ENCODE data around the gene CCDC187.
"Not testable (repeated sequence)": the region's sequence is repeated elsewhere in the genome, so short reads cannot be mapped to it uniquely, and the experiment has no call there.

The CCDC187 gene

DNA sequence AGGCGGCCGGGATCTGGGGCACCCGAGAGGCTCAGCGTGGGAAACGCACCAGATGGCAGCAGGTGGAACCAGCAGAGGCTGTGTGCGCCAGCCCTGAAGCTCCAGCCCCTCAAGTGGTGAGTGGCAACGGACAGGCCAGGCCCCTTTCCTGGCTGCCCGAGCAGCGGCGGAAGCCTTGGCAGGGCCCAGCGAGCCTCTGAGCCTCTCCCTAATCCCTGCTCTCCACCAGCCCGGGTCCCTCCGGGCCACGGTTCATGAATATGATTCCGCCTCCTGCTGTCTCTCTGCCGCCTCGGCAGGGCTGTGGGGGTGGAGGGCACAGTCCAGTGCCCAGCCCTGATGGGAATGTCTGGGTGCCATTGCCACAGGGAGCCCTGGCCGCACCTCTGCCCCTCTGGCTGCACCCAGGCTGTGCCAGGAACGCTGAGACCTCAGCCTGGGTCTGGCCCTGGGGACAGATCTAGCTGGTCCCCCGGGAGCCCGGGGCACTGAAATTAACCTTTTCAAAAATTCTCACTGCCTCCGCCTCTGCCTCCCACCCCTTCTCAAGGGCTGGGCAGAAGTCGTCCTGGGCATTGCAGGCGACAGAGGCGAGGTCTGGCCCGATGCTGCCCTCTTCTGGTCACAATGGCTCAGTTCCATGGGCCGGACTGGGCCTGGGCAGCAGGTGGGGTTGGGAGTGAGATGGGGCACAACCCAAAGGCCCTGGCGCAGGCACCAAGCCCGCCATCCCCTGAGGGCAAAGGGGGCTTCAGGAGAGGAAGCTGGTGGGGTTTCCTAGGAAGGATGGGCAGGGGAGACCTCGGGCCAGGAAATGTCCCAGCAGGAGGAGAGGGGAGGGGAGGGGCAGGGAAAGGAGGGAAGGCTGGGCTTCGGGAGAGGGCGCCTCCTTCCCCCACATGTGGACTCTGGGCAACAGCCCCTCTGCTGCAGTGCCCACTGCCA is 20.3 kb downstream of the CCDC187 start:
- peak; percentile 48 to 59 (median 55) for DNase-seq

DNA sequence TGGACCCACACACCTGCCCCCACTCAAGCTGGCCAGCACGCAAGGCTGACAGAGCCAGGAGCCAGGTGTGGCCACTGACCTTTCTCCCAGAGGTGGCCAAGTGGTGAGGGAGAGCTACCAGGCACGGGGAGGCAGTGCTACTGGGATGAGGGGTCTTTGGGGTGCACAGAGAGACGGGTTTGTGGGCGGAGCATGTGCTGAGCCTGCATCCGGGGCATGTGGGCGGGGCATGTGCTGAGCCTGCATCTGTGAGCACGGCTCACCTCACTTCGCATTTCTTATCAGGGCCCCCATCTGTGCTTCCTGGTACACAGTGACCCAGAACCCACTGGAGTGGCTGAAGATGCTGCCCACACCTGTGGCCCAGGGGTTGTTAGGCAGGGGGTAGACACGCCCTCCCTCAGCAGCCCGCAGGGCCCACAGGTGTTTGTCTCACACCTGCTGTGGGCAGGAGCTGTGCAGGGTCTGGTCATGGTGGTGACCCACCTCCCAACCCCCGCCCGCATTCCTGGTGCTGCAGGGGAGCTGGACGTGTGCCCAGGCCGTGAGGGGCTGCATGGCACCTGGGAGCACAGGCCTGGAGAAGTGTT is 21.5 kb downstream of the CCDC187 start:
- DNase-seq: no peak

DNA sequence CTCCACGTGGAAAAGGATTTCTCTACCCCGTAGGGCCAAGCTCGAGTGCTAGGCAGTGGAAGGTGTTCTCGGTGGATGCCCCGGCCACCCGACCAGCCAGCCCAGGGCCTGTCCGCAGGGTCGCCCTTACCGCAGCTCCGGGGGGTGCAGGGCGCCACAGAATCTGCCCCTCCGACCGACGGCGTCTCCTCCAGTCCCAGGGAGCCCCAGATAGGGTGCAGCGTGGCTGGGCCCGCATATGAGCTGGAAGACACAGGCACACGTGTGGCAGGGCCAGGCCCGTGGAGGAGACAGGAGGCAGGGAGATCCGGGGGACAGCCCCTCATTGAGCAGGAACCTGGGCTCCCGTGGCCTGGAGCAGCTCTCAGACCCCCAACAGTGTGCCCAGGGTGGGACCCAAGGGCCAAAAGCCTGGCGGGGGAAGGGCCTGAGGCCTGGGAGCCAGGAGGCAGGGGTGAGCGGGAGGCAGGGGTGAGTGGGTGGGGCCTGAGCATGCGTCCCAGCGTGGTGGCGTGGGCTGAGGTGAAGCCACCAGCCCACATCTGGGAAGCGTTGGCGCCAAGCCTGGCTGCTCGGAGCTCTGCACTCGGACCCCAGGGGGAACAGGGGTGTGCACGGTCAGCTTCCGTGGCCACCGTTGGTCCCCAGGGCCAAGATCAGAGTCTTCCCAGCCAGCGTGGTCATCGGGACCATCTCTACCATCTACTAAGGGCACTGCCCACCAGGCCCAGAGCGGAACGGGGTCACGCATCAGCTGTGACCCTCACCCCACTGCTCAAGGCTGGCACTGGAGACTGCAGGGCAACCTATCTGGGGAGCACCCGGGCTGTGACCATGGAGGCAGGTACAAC is 22.2 kb downstream of the CCDC187 start:
- DNase-seq: no peak

DNA sequence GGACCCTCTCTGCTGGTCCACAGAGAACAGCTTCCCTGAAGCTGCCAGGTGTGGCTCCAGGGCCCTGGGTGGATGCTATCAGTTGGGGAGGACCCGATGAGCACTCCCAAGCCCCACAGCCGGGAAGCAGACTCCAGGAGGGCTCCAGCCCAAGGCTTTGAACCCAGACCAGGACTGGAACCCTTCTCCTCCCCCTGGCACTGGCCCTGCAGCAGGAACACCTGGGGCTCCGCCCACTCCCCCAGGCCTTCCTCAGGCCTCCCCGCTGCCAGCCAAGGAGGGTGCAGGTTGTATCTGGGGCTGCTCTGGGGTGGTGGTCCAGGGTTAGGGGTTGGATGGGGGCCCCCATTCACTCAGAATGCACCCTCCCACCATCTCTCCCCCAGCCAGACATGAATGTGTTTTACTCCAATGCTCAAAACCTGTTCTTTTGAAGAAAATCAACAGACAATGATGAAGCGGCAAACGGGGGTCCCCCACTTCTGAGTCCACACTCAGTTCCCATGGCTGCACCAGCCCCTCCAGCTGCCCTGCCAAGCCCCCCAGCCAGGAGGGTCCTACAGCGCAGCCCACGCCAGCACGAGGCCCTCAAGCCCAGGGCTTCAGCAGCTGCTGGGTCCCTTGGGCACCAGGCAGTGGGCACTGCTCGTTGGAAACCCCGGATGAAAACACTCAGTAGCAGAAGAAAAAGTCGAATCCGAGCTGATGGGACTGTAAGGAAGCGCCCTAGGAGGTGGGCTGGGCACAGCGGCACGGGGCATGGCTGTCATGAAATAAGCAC is 23.2 kb downstream of the CCDC187 start:
- no peak for DNase-seq

DNA sequence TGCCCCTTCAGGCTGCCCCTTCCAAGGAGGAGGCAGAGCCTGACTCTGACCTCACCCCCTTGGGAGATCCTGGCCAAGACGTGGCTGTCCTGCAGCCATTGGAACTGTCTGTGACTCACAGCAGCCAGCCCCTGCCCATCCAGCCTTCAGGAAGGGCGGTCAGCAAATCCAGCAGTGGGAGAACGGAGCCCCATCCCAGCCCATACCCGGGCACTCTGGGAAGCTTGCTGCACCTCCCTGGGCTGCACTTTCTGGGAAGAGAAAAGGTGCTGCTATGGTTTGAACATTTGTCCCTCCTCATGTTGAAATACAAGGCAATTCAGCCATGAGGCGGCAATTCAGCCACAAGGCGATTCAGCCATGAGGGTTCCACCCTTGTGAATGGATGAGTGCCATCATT is 24.4 kb downstream of the CCDC187 start:
- no peak for DNase-seq

DNA sequence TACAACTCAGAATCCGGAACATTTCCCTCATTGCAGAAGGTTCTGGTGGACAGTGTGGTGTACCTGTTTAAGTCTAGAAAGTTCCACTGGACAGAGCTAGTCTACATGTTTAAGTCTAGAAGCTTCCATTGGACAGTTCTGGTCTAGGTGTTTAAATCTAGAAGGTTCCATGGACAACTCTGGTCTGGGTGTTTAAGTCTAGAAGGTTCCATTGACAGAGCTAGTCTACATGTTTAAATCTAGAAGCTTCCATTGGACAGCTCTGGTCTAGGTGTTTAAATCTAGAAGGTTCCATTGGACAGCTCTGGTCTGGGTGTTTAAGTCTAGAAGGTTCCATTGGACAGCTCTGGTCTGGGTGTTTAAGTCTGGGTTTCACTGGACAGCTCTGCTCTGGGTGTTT is 25.0 kb downstream of the CCDC187 start:
- DNase-seq: no peak

DNA sequence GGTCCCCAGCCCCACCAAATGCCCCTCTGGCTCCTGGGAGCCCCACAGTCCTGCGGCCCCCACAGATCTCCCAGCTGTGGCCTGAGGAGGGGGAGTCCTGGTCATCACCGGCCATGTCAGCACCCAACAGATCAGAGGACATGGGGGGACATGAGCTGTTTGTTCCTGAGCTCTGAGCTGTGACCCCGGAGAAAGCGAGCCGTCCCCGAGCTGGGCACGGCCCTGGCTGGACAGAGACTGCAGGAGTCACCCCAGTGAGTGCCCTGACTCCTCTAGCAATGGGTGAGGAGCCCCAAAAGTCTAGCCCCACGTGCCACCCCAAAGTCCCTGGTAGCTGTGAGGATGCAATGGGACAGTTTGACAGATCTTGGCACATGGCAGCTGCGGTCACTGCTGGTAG is 25.7 kb downstream of the CCDC187 start:
- DNase-seq: no peak

DNA sequence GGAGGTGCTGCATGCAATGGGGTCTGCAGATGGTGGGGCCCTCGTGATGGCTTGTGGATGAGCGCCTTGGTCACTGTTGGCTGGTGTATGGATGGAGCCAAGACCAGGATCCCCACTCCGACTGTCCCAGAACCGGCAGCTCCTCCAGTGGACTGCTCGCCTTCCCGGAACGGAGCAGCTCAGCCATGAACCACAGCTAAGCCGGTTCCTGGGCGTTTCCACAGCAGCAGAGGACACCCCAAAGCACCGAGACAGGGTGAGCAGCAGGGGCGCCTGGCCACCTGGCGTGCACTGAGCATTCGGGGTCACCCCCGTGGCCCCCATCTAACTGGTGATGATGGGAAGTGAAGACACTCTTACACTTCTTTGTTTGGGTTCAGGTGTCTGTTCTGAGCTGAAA is 26.1 kb downstream of the CCDC187 start:
- no peak for DNase-seq

DNA sequence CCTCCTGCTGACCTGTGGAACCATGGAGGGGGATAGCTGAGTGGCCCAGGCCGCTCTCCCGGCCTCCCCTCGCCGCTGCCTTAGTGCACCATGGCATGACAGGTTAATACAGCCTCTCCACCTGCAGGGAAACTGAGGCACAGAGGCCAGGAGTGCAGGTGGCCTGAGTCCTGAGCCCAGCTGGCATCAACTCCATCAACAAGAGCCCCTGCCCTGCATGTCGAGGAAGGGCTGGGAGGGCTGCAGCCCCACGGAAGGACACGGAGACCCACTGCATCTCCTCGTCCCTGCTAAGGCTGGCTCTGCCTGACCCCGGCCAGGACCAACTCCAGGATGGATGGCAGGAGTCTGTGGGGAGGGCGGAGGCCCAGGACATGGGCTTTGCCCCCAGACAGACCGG is 27.2 kb downstream of the CCDC187 start:
- no peak for DNase-seq

DNA sequence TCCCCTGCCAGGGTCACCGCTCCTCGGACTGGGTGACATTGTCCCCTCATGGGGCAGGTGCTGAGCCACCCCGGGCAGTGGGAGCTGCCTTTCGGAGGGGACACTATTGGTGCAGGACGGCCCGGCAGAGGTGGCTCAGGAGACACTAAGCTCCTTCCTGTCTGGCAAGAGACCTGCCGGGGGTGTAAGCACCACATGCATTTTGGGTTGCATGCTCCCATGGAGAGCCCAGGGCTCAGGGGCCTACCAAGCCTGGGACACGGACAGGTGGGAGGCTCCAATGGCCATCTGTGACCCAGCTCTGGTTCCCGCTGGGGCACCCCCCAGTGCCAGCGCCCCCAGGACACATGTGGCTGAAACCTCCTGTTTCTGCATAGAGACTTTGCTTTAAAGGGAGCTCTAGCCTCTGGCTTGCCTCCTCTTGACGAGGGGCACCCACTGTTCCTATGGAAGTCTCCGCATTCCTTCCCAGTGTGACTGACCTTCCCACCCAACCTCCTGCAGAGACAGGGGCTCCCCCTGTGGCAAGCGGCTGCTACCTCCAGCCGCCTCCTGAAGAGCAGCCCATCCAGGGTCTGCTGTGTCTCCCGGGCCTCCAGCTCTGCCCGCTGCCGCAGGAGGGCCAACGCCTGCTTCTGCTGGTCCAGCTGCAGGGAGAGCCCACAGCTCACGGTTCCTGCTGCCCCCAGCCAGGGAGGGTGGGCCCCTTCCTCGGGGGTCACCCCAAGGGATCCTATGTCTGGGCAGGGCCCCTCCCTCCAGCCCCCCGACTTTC is 28.1 kb downstream of the CCDC187 start:
- DNase-seq: no peak

DNA sequence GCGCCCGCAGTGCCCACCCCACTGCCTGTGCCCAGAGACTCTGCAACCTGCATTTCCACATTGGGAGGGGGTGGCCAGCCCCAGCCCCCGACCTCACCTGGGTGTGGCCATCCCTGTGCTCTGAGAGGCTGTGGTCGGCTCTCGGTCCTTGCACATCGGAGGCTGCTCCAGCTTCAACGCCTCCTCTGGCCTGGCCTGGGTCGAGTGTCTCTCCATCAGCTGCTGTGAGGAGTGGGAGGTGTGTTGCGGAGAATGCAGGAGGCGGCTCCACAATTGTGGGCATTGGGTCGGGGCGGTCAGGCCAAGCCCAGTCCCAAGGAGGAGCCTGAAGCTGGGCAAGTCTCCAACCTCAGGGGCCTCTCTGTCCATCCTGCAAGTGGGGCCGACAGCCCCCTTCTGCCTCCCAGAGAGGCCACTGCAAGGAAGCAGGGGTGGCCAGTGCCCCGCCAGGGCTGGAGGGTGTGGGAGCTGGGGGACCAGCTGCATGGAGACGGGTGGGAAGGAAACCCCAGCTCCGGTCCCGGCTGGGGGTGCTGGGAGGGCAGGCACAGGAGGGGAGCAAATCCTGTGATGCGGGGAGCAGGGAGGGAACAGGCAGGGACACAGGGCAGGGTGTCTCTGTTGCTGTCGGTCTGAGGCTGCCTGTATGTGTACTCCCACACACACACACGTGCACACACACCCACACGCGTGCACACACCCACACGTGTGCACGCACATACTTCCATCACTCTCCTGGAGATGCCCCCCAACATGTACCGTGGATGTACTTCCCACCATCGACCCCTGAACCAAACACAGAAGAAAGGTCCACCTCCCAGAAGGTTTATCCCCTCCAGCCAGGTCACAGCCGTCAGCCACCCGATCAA is 28.9 kb downstream of the CCDC187 start:
- DNase-seq: no peak

DNA sequence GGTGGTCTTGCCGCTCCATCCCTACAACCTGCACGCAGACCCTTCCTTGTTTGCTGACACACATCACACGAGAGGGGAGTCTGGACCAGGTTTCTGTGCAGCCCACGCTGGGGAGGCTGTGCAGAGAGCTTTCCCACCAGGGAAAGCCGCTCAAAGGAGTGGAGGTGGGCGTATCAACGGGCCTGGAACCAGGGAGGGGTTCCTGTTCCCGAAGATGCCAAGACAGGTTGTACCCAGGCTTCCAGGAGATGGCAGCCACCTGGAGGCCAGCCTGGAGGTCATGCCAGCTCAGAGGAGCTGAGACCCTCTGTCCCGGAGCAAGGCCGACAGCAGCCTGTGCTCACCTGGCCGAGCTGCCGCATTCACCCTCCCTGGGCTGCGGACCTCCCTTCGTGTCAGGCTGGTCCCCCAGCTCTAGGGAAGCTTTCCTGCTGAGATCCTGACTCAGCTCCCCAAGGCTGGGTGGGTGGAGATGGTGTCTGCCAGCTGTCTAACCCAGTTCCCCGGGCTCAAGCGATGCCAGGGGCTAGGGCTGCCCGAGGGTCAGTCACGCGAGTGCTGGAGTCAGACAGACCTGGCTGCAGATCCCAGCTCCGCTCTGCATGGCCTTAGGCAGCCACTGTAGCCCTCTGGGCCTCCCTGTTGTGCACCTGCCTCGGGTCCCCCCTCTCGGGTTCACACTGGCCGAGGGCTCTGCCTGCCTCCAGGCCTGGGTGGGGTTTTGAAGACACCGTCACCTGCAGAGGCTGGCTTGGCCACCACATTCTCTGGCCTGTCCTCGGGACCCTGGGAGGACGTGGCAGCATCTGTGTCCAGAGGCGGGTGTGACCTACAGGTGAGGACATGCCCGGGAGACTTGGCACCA is 29.7 kb downstream of the CCDC187 start:
- no peak for DNase-seq

DNA sequence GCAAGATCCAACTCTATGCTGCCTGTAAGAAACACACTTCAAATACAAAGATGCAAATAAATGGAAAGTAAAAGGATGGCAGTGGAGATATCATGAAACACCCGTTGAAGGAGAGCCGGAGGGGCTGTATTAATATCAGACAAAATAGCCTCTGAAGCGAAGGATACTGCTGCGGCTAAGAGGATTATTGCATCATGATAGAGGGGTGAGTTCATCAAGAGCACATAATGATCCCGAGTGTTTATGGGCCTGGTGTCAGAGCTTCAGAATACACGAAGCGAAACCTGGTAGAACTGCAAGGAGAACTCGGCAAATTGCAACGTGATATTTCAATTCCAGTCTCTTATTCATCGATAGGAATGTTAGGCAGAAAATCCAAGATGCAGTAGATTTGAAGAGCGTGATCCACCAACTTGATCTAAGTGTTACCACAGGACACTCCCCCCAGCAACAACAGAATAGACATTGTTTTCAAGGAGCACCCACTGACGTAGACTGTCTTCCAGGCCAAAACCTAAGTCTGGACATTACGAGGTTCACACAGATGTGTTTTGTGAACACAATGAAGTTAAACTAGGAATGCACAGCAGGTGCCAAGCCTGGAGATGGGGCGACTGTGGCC is 30.5 kb downstream of the CCDC187 start:
- no peak for DNase-seq

DNA sequence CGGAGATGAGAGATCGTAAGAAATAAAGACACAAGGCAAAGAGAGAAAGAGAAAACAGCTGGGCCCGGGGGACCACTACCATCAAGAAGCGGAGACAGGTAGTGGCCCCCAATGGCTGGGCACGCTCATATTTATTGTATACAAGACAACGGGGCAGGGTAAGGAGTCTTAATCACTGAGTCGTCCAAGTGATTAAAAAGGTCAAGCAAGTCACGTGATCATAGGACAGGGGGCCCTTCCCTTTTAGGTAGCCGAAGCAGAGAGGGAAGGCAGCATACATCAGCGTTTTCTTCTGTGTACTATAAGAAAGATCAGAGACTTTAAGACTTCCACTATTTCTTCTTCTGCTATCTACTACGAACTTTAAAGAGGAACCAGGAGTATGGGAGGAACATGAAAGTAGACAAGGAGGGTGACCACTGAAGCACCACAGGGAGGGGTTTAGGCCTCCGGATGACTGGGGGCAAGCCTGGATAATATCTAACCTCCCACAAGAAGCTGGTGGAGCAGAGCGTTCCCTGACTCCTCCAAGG is 33.7 kb downstream of the CCDC187 start:
- DNase-seq: no peak

DNA sequence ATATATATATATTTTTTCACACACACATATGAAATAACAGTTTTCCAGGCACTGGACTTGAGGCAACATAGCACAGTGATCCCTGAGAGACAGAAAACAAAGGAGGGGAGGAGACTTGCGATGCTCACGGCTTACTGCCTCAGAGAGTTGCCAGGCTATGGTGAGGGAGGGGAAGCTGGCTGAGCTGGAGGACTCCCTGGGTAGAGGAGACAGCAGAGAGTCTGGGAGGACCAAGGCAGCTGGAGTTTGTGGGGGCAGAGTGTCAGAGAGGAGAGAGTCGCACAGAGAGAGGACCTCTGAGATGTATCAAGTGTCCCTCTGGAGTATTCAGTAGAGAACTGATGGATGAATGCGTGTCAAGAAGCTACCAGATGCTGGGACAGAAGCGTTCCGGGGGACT is 35.2 kb downstream of the CCDC187 start:
- DNase-seq: no peak

DNA sequence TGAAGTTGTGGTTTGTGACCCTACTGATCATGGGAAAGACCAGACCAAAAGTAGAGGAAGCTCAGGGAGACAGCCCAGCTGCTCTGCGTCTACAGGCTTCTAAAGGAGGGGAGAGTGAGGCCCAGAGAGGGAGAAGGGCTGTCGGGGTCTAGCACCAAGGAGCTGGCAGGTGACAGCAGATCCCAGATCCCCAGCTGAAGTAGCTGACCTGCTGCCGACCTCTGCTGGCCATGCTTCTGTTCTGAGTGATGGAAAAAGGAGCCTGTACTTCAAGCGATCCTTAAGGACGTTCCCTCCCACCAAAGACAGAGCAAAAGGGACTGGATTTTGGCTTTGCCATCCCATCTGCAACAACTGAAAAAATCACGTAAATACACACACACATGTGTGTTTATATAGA is 35.6 kb downstream of the CCDC187 start:
- no peak for DNase-seq

DNA sequence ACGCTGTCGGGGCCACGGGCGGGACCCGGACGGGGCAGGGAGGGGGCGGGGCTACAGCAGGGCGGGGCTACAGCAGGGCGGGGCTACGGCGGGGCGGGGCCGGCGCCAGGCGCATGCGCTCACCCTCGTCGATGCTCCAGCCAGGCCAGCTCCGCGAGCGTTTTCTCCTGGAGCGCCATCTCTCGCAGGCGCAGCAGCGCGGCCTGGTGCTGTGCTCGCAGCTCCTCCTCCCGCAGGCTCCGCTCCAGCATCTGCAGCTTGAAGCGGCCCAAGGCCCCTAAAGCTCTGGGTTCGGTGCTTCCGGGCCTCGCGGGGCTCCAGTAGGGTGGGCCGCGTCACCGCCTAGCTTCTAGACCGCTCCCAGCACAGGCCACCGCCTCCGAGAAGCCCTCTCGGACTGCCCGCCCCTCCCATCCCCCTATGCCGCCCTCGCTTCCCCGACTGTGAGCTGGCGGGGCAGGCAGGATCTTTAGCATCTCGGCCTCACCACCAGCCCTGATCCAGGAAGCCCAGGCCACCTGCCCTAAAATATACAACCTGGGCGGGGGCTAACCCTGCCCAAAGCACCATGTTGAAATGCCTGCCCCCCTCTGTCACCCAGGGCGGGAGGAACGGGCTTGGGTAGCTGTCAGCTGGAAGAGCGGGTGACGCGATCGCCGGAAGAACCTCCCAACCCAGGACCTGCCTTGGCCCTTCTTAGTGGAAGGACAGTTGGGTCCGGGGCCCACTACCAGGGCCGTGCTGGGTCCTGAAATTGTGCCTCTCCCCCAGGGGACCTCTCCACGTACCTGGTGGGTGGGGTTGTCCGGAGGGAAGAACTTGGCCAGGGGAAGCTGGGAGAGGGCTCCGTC is 36.4 kb downstream of the CCDC187 start:
- peak; percentile 70 to 80 (median 76) for DNase-seq

DNA sequence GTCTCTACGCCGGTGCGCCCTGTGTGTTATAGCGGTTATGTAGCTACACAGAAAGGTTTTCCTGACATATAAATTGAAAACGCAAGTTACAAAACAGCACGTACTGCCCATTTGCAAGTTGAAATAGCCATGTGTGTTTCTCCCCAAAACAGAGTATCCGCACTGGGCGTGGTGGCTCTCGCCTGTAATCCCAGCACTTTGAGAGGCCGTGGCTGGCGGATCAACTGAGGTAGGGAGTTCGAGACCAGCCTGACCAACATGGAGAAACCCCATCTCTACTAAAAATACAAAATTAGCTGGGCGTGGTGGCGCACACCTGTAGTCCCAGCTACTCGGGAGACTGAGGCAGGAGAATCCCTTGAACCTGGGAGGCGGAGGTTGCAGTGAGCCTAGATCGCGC is 37.3 kb downstream of the CCDC187 start:
- not testable (repeated sequence) for DNase-seq

All from activated CD4-positive, CD25-positive, alpha-beta regulatory T cell (primary cell).